PFSK-1 (cell line): ENCODE measurements around the gene YIPF1.

Experiments
- FOXP2 ChIP-seq: optimal IDR thresholded peaks from 2 replicates; pipeline ENCODE3; 2011; ENCODE audit warnings: borderline replicate concordance, control low read depth, inconsistent platforms; ENCODE audit not compliant: insufficient read depth; ENCODE audit errors: extremely low read length, extremely low read depth
- POLR2AphosphoS5 ChIP-seq: IDR thresholded peaks from 2 replicates; pipeline ENCODE4 v1.6.1; 2012; ENCODE audit warnings: low read depth, mild to moderate bottlenecking, control low read depth, low read length, moderate library complexity
- SIN3A ChIP-seq: IDR thresholded peaks from 2 replicates; pipeline ENCODE4 v1.6.1; 2012; ENCODE audit warnings: mild to moderate bottlenecking, low read length, moderate library complexity, borderline replicate concordance; ENCODE audit not compliant: insufficient read depth
- TAF1 ChIP-seq: IDR thresholded peaks from 2 replicates; pipeline ENCODE4 v1.6.1; 2012; ENCODE audit warnings: low read length, control low read depth, borderline replicate concordance; ENCODE audit not compliant: insufficient read depth
- TF ChIP-seq, protein P1 (sequence below), 2 experiments: IDR thresholded peaks; 2 replicates each; pipeline versions ENCODE4 v1.6.1 to v1.8.0; 2011 to 2012; ENCODE audit warnings: low read depth in 2 of 2, low read length in 2 of 2, control low read depth in 1 of 2, inconsistent platforms in 1 of 2, mild to moderate bottlenecking in 1 of 2, moderate library complexity in 1 of 2; ENCODE audit not compliant: insufficient read depth in 1 of 2

Gene YIPF1

GRCh38 chr1:53826367-53826766 is 63.2 kb downstream of the YIPF1 start:
- no peak for TF ChIP-seq POLR2AphosphoS5
- TF ChIP-seq SIN3A = no peak
- no peak for TF ChIP-seq TAF1
- TF ChIP-seq FOXP2 = no peak

GRCh38 chr1:53825306-53825705 is 64.3 kb downstream of the YIPF1 start:
- no peak for TF ChIP-seq POLR2AphosphoS5
- no peak for TF ChIP-seq SIN3A
- no peak for TF ChIP-seq FOXP2
- TF ChIP-seq TAF1 = no peak
- TF ChIP-seq, protein P1, sequence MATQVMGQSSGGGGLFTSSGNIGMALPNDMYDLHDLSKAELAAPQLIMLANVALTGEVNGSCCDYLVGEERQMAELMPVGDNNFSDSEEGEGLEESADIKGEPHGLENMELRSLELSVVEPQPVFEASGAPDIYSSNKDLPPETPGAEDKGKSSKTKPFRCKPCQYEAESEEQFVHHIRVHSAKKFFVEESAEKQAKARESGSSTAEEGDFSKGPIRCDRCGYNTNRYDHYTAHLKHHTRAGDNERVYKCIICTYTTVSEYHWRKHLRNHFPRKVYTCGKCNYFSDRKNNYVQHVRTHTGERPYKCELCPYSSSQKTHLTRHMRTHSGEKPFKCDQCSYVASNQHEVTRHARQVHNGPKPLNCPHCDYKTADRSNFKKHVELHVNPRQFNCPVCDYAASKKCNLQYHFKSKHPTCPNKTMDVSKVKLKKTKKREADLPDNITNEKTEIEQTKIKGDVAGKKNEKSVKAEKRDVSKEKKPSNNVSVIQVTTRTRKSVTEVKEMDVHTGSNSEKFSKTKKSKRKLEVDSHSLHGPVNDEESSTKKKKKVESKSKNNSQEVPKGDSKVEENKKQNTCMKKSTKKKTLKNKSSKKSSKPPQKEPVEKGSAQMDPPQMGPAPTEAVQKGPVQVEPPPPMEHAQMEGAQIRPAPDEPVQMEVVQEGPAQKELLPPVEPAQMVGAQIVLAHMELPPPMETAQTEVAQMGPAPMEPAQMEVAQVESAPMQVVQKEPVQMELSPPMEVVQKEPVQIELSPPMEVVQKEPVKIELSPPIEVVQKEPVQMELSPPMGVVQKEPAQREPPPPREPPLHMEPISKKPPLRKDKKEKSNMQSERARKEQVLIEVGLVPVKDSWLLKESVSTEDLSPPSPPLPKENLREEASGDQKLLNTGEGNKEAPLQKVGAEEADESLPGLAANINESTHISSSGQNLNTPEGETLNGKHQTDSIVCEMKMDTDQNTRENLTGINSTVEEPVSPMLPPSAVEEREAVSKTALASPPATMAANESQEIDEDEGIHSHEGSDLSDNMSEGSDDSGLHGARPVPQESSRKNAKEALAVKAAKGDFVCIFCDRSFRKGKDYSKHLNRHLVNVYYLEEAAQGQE (IDR thresholded peaks at IDR 0.05; ENCODE audit: insufficient read depth in 1 of 2, low read depth in 2 of 2, low read length in 2 of 2) = no peak

- TF ChIP-seq TAF1 (no peak), POLR2AphosphoS5 (no peak), SIN3A (no peak), FOXP2 (no peak)
- TF ChIP-seq, protein P1 (IDR thresholded peaks at IDR 0.05; ENCODE audit: insufficient read depth in 1 of 2, low read depth in 2 of 2, low read length in 2 of 2) = no peak
Measured at GRCh38 chr1:53822931-53823330, 66.7 kb downstream of the YIPF1 start.

- no peak for TF ChIP-seq FOXP2
- TF ChIP-seq, protein P1 (IDR thresholded peaks at IDR 0.05; ENCODE audit: insufficient read depth in 1 of 2, low read depth in 2 of 2, low read length in 2 of 2) = no peak
- no peak for TF ChIP-seq POLR2AphosphoS5
- TF ChIP-seq TAF1 = no peak
- TF ChIP-seq SIN3A = no peak
Measured at GRCh38 chr1:53821380-53821779, 68.2 kb downstream of the YIPF1 start.

GRCh38 chr1:53819387-53819786 is 70.2 kb downstream of the YIPF1 start:
- TF ChIP-seq SIN3A = no peak
- TF ChIP-seq POLR2AphosphoS5 = no peak
- TF ChIP-seq FOXP2 = no peak
- no peak for TF ChIP-seq TAF1
- TF ChIP-seq, protein P1 (IDR thresholded peaks at IDR 0.05; ENCODE audit: insufficient read depth in 1 of 2, low read depth in 2 of 2, low read length in 2 of 2) = no peak
